Measurements from ENCODE around the gene TRAK1.
"Not testable (repeated sequence)": the region's sequence is repeated elsewhere in the genome, so short reads cannot be mapped to it uniquely, and the experiment has no call there.

The TRAK1 gene

GRCh38 chr3:42097566-42097946 lies 6.4 kb downstream of the TRAK1 start:
- no peak for DNase-seq (ENCODE audit: low read depth)

- DNase-seq (ENCODE audit: low read depth): no peak
Observed at GRCh38 chr3:42098171-42098570, 7.0 kb downstream of the TRAK1 start.

GRCh38 chr3:42099020-42099765 lies 8.0 kb downstream of the TRAK1 start:
- DNase-seq (ENCODE audit: low read depth): no peak

GRCh38 chr3:42101048-42101447 lies 9.9 kb downstream of the TRAK1 start:
- DNase-seq (ENCODE audit: low read depth): no peak

- no peak for DNase-seq (ENCODE audit: low read depth)
Observed at GRCh38 chr3:42101481-42101880, 10.3 kb downstream of the TRAK1 start.

- DNase-seq (ENCODE audit: low read depth): no peak
Observed at GRCh38 chr3:42102571-42102970, 11.4 kb downstream of the TRAK1 start.

GRCh38 chr3:42103921-42104665 lies 12.9 kb downstream of the TRAK1 start:
- DNase-seq (ENCODE audit: low read depth): not testable (repeated sequence)

- not testable (repeated sequence) for DNase-seq (ENCODE audit: low read depth)
Observed at GRCh38 chr3:42105994-42106393, 14.8 kb downstream of the TRAK1 start.

GRCh38 chr3:42106646-42107045 lies 15.5 kb downstream of the TRAK1 start:
- no peak for DNase-seq (ENCODE audit: low read depth)

GRCh38 chr3:42110631-42111030 lies 19.5 kb downstream of the TRAK1 start:
- DNase-seq (ENCODE audit: low read depth): no peak

- no peak for DNase-seq (ENCODE audit: low read depth)
Observed at GRCh38 chr3:42114130-42114725, 23.1 kb downstream of the TRAK1 start.

- no peak for DNase-seq (ENCODE audit: low read depth)
Observed at GRCh38 chr3:42115215-42115614, 24.1 kb downstream of the TRAK1 start.

GRCh38 chr3:42115946-42116345 lies 24.8 kb downstream of the TRAK1 start:
- DNase-seq (ENCODE audit: low read depth): no peak

- no peak for DNase-seq (ENCODE audit: low read depth)
Observed at GRCh38 chr3:42116466-42116865, 25.3 kb downstream of the TRAK1 start.

- DNase-seq (ENCODE audit: low read depth): no peak
Observed at GRCh38 chr3:42117175-42118008, 26.2 kb downstream of the TRAK1 start.

GRCh38 chr3:42118762-42119361 lies 27.7 kb downstream of the TRAK1 start:
- no peak for DNase-seq (ENCODE audit: low read depth)

- no peak for DNase-seq (ENCODE audit: low read depth)
Observed at GRCh38 chr3:42119561-42120355, 28.6 kb downstream of the TRAK1 start.

- no peak for DNase-seq (ENCODE audit: low read depth)
Observed at GRCh38 chr3:42120866-42121265, 29.7 kb downstream of the TRAK1 start.

GRCh38 chr3:42122261-42123011 lies 31.3 kb downstream of the TRAK1 start:
- DNase-seq (ENCODE audit: low read depth): no peak

GRCh38 chr3:42123012-42123581 lies 31.9 kb downstream of the TRAK1 start:
- DNase-seq (ENCODE audit: low read depth): no peak
